ENCODE results near the gene DNAJC21. TPM values are rescaled to one million over a fixed set of nuclear protein-coding genes. Genes with fewer than 3 reads are reported as not detected.

The DNAJC21 gene
- total RNA-seq, 1 donor from 2014 or later: 37.0 TPM

GRCh38 chr5:34899066-34899465, 30.3 kb upstream of the DNAJC21 start:
- no peak overlapping the region for H3K4me3 ChIP-seq (ENCODE audit: low read depth, low read length)
- DNase-seq (ENCODE audit: low read depth): no peak
- no peaks in the 10 kb centered on the region for H3K36me3 ChIP-seq (ENCODE audit: control insufficient read depth, insufficient read depth, low read length)
- no peaks in the 10 kb centered on the region for H3K27me3 ChIP-seq (ENCODE audit: control insufficient read depth, insufficient read depth, low read length)
- TF ChIP-seq, protein P1, sequence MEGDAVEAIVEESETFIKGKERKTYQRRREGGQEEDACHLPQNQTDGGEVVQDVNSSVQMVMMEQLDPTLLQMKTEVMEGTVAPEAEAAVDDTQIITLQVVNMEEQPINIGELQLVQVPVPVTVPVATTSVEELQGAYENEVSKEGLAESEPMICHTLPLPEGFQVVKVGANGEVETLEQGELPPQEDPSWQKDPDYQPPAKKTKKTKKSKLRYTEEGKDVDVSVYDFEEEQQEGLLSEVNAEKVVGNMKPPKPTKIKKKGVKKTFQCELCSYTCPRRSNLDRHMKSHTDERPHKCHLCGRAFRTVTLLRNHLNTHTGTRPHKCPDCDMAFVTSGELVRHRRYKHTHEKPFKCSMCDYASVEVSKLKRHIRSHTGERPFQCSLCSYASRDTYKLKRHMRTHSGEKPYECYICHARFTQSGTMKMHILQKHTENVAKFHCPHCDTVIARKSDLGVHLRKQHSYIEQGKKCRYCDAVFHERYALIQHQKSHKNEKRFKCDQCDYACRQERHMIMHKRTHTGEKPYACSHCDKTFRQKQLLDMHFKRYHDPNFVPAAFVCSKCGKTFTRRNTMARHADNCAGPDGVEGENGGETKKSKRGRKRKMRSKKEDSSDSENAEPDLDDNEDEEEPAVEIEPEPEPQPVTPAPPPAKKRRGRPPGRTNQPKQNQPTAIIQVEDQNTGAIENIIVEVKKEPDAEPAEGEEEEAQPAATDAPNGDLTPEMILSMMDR (IDR thresholded peaks at IDR 0.05; ENCODE audit: insufficient read depth, low read length, poor library complexity, severe bottlenecking): no peak

DNA sequence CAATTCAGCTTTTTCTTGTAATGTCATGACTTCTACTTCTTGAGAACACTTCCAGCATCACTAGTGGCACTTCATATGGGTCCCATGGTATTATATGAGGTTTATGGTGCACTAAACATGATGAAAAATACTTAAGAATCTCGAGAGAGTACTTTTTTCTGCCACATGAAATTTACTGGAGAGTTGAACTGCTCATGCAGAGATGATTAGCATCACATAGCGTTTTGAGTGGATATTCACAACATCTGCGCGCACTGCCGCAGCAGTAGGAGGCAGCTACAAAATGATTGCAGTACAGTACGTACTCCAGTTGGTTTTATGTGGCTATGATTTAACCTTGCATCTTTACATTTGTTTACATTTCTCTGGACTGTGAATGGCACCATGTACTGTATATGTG, 28.7 kb upstream of the DNAJC21 start:
- TF ChIP-seq, protein P1 (IDR thresholded peaks at IDR 0.05; ENCODE audit: insufficient read depth, low read length, poor library complexity, severe bottlenecking): no peak
- Histone ChIP-seq H3K36me3 (ENCODE audit: control insufficient read depth, insufficient read depth, low read length) (no peaks in the 10 kb centered on the region), H3K4me3 (ENCODE audit: low read depth, low read length) (no peak overlapping the region), H3K27me3 (ENCODE audit: control insufficient read depth, insufficient read depth, low read length) (no peaks in the 10 kb centered on the region)
- DNase-seq (ENCODE audit: low read depth): no peak

DNA sequence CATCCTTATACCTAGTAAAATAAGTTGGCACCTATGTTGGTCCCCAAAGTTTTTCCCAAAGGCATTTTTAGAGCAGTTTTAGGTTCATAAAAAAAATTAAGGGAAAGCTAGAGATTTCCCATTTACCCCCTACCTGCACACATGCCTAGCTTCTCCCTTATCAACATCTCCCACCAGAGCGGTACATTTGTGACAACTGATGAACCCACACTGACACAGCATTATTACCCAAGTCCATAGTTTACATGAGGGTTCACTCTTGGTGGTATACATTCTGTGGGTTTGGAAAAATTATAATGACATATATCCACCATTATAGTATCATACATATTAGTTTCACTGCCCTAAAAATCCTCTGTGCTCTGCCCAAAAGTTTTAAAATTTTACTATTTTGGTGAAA, 26.1 kb upstream of the DNAJC21 start:
- TF ChIP-seq, protein P1 (IDR thresholded peaks at IDR 0.05; ENCODE audit: insufficient read depth, low read length, poor library complexity, severe bottlenecking): no peak

GRCh38 chr5:34905564-34905963, 23.8 kb upstream of the DNAJC21 start:
- H3K36me3 ChIP-seq (ENCODE audit: control insufficient read depth, insufficient read depth, low read length): no peaks in the 10 kb centered on the region
- no peak overlapping the region for H3K4me3 ChIP-seq (ENCODE audit: low read depth, low read length)
- TF ChIP-seq, protein P1 (IDR thresholded peaks at IDR 0.05; ENCODE audit: insufficient read depth, low read length, poor library complexity, severe bottlenecking): peak; percentile 54
- DNase-seq (ENCODE audit: low read depth): no peak
- H3K27me3 ChIP-seq (ENCODE audit: control insufficient read depth, insufficient read depth, low read length): no peaks in the 10 kb centered on the region

More for the DNA sequence above, 26.1 kb upstream of the DNAJC21 start:
- DNase-seq (ENCODE audit: low read depth): no peak
- H3K27me3 ChIP-seq (ENCODE audit: control insufficient read depth, insufficient read depth, low read length): no peaks in the 10 kb centered on the region
- H3K4me3 ChIP-seq (ENCODE audit: low read depth, low read length): no peak overlapping the region
- no peaks in the 10 kb centered on the region for H3K36me3 ChIP-seq (ENCODE audit: control insufficient read depth, insufficient read depth, low read length)

DNA sequence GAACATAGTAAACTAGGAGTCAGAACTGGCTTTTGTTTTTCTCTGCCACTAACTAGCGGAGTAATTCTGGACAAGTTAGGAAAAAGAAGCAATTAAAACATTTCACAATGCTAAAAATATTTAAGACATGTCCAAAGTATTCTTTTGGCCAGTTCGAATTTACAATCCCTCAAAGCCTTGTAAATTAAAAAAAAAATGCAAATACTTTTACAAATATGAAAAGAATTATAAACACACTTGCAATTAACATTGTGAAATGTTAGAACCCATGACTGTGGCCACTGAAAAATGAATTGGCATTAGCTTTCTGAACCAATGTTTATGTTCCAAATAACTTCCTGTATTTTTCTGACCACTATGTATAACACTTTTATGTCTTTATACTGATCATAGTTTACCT, 16.3 kb upstream of the DNAJC21 start:
- no peak for DNase-seq (ENCODE audit: low read depth)
- Histone ChIP-seq H3K4me3 (ENCODE audit: low read depth, low read length) (no peak overlapping the region), H3K36me3 (ENCODE audit: control insufficient read depth, insufficient read depth, low read length) (no peaks in the 10 kb centered on the region), H3K27me3 (ENCODE audit: control insufficient read depth, insufficient read depth, low read length) (no peaks in the 10 kb centered on the region)
- TF ChIP-seq, protein P1 (IDR thresholded peaks at IDR 0.05; ENCODE audit: insufficient read depth, low read length, poor library complexity, severe bottlenecking): no peak

GRCh38 chr5:34914671-34915138, 14.7 kb upstream of the DNAJC21 start:
- peak overlapping the region; percentile 88 for H3K4me3 ChIP-seq (ENCODE audit: low read depth, low read length)
- H3K27me3 ChIP-seq (ENCODE audit: control insufficient read depth, insufficient read depth, low read length): no peaks in the 10 kb centered on the region
- no peak for DNase-seq (ENCODE audit: low read depth)
- no peaks in the 10 kb centered on the region for H3K36me3 ChIP-seq (ENCODE audit: control insufficient read depth, insufficient read depth, low read length)
- TF ChIP-seq, protein P1 (IDR thresholded peaks at IDR 0.05; ENCODE audit: insufficient read depth, low read length, poor library complexity, severe bottlenecking): no peak

Measured in kidney epithelial cell (primary cell).